HEK293 (cell line): ENCODE results near the gene NPHP1.
"Not testable (repeated sequence)": the region's sequence is repeated elsewhere in the genome, so short reads cannot be mapped to it uniquely, and the experiment has no call there.

ENCODE experiments used
- CTCF ChIP-seq: fragments of 450-650 bp; formaldehyde crosslinking; IDR thresholded peaks from 2 replicates; pipeline ENCODE4 v1.5.1; 2016; ENCODE audit warnings: missing biosample characterization, missing genetic modification characterization
- GLI4 ChIP-seq: fragments of 450-650 bp; formaldehyde crosslinking; IDR thresholded peaks from 2 replicates; pipeline ENCODE4 v1.5.1; 2016; ENCODE audit warnings: missing biosample characterization, missing genetic modification characterization
- KLF10 ChIP-seq: fragments of 450-650 bp; IDR thresholded peaks from 2 replicates; pipeline ENCODE4 v1.5.1; 2018; ENCODE audit warnings: missing biosample characterization, mild to moderate bottlenecking, missing genetic modification characterization
- KLF7 ChIP-seq: fragments of 450-650 bp; formaldehyde crosslinking; IDR thresholded peaks from 2 replicates; pipeline ENCODE4 v1.5.1; 2016; ENCODE audit warnings: missing biosample characterization, missing genetic modification characterization, borderline replicate concordance
- KLF9 ChIP-seq: fragments of 450-650 bp; formaldehyde crosslinking; IDR thresholded peaks from 2 replicates; pipeline ENCODE4 v1.5.1; 2016; ENCODE audit warnings: missing biosample characterization, missing genetic modification characterization, low read depth
- PBX3 ChIP-seq: sonication (generic); formaldehyde crosslinking; IDR thresholded peaks from 2 replicates; pipeline ENCODE4 v1.8.1; 2022; ENCODE audit warnings: mild to moderate bottlenecking, moderate library complexity, missing genetic modification reagents
- TCF7L2 ChIP-seq: IDR thresholded peaks from 2 replicates; pipeline ENCODE4 v1.6.1; 2011; ENCODE audit warnings: low read depth, mild to moderate bottlenecking, inconsistent platforms, low read length, moderate library complexity, borderline replicate concordance
- ZNF138 ChIP-seq: fragments of 450-650 bp; formaldehyde crosslinking; IDR thresholded peaks from 2 replicates; pipeline ENCODE4 v1.5.1; 2016; ENCODE audit warnings: missing biosample characterization, missing genetic modification characterization, borderline replicate concordance
- ZNF362 ChIP-seq: fragments of 450-650 bp; formaldehyde crosslinking; IDR thresholded peaks from 2 replicates; pipeline ENCODE4 v1.5.1; 2016; ENCODE audit warnings: missing biosample characterization, missing genetic modification characterization
- ZNF510 ChIP-seq: fragments of 450-650 bp; formaldehyde crosslinking; IDR thresholded peaks from 2 replicates; pipeline ENCODE4 v1.5.1; 2018; ENCODE audit warnings: mild to moderate bottlenecking, missing genetic modification characterization, missing biosample characterization; ENCODE audit not compliant: insufficient replicate concordance
- ZNF639 ChIP-seq: fragments of 450-650 bp; formaldehyde crosslinking; IDR thresholded peaks from 2 replicates; pipeline ENCODE4 v1.5.1; 2016; ENCODE audit warnings: missing biosample characterization, missing genetic modification characterization
- ZNF658 ChIP-seq: fragments of 450-650 bp; formaldehyde crosslinking; IDR thresholded peaks from 2 replicates; pipeline ENCODE4; 2016; ENCODE audit warnings: missing biosample characterization, missing genetic modification characterization

GRCh38 chr2:110108291-110108690 lies 96.5 kb downstream of the NPHP1 start:
- not testable (repeated sequence) for TF ChIP-seq ZNF138 (tag by site-specific recombination); ZNF658 (tag by site-specific recombination); CTCF (tag by site-specific recombination); ZNF639 (tag by site-specific recombination); PBX3 (CRISPR knock-in tag); GLI4; ZNF362 (tag by site-specific recombination); KLF9 (tag by site-specific recombination); TCF7L2; ZNF510 (tag by site-specific recombination); KLF7 (tag by site-specific recombination); KLF10 (tag by site-specific recombination)
